Mesenteric fat pad (tissue), 1 donor: ENCODE results near the gene CADM4. TPM values are rescaled to one million over a fixed set of nuclear protein-coding genes. Genes with fewer than 3 reads are reported as not detected.
"Not testable (repeated sequence)": the region's sequence is repeated elsewhere in the genome, so short reads cannot be mapped to it uniquely, and the experiment has no call there.

ENCODE experiments used
- DNase-seq: peaks from one replicate; pipeline ENCODE4 v3.0.0-alpha.2; 2020; ENCODE audit warnings: low spot score
- total RNA-seq: library from RNA; stranded (reverse); fragmentation: NEBNext Ultra II Directional; extraction: Animal tissue kit (Norgen Biotek cat#: 25700); gene quantifications from one replicate; pipeline ENCODE4 v1.2.1, GENCODE V29; 2021
- donor health status: DM: yes; HTN: yes; CAD: no.

CADM4 gene
- total RNA-seq, 1 donor from 2014 or later = 1.4 TPM

DNA sequence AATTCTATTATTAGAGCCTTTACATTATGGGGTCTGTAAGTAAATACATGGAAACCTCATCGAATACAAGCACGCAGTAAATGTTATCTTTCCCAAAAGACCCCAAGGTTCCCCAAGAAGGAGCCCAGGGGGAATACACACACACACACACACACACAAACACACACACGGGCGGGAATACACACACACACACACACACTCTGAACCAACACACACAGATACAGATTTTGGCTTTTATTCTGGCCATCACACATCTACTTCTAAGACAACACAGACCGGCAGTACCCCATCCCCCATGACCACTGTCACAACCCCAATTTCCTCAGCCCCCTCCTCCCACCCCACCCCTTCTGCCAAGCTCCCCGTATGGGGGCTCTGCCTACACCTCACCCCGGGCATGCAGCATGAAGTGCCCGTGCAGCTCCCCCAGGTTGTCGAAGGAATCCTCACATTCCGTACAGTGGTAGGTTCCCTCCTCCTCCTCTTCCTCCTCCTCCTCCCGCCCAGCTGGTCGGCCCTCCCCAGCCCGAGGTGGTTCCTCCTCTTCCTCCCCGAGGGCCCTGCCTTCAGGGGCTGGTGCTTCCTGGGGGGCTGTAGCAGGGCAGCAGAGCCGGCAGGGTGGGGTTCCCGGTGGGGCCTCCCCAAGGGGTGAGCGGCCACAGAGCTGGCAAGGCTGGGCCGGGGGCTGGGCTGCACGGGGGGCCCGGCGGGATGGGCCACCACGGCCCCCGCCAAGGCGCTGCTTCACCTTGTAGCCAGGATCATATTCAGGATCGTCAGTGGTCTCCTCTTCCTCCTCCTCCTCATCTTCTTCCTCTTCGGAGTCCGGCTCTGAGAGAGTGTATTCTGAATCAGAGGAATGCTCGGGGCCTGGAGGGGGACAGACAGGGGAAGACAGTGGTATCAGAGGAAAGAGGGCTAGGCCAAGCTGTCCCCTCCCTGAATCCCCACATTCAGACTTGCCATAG, 32.1 kb downstream of the CADM4 start:
- no peak for DNase-seq

DNA sequence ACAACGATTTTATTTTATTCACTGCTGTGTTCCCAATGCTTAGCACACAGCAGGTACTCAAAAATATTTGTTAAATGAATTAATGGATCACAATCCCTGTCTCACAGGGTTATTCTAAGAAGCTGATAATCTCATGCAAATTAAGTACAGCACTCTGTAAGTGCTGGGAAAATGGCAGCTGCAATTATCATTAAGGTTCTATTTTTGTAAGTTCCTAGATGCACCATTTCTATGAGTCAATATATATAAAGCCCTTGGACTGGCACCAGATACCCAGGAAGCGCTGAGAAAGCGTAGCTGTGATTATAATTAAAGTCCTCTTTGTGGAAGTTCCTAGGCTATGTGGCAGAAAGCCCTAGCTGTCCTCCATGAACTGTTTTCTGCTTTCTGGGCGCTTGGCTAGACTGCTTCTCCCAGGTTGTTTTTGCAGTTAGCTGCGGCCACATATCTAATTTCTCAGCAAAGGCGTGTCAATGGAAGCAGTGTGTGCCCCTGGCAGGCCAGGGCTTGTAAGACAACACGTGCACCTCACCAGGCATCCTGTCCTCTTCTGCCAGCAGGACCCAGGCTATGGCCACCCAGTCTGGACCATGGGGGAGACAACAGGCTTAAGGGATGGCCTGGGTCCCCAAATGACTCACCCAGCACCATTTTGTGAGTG, 33.0 kb downstream of the CADM4 start:
- DNase-seq = no peak

GRCh38 chr19:43605875-43606568, 33.6 kb downstream of the CADM4 start:
- no peak for DNase-seq

DNA sequence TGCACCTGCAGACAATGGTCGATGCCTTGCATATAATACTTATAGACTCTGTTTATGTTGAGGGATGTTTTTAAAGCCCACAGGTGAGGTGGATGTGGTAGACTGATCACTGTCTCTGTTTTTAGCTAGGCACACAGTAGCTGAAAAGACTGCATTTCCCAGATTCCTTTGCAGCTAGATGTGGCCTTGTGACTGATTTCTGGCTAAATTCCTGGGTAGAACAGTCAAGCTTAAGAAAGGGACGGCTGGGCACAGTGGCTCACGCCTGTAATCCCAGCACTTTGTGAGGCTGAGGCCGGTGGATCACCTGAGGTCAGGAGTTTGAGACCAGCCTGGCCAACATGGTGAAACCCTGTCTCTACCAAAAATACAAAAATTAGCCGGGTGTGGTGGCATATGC, 39.3 kb downstream of the CADM4 start:
- not testable (repeated sequence) for DNase-seq

GRCh38 chr19:43599635-43600295, 39.9 kb downstream of the CADM4 start:
- no peak for DNase-seq

DNA sequence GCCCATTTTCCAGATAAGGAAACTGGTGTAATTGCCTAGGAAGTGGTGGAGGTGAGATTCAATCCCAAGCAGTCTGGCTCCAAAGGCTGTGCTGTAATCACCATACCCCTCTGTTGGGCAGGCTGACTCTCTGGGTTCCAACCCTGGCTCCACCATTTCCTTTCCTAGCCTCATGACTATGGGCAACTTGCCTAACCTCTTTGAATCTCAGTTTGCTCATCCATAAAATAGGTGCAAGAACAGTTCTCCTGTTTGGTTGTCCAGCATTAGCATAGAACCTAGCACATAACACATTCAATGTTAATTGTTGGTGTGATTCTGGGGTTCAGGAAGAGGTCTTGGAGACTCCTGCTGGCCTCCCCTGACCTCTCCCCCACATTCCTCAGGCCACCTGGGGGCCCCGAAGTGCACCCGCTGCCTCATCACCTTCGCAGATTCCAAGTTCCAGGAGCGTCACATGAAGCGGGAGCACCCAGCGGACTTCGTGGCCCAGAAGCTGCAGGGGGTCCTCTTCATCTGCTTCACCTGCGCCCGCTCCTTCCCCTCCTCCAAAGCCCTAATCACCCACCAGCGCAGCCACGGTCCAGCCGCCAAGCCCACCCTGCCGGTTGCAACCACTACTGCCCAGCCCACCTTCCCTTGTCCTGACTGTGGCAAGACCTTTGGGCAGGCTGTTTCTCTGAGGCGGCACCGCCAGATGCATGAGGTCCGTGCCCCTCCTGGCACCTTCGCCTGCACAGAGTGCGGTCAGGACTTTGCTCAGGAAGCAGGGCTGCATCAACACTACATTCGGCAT, 41.0 kb downstream of the CADM4 start:
- DNase-seq = no peak

- DNase-seq = no peak
These were observed 41.8 kb downstream of the CADM4 start for GRCh38 chr19:43597876-43598275.

- no peak for DNase-seq
These were observed 42.7 kb downstream of the CADM4 start for GRCh38 chr19:43596842-43597461.

GRCh38 chr19:43595999-43596841, 43.4 kb downstream of the CADM4 start, which contains the start of the genes IRGQ and ZNF576:
TSS of gene IRGQ (minus strand) at chr19:43596134. CDS start at chr19:43595338, 796 bp downstream.
TSS of gene ZNF576 (plus strand) at chr19:43596595. CDS start at chr19:43597109, 514 bp downstream.
- peak; percentile 100 for DNase-seq

GRCh38 chr19:43595605-43595998, 44.0 kb downstream of the CADM4 start:
- no peak for DNase-seq

DNA sequence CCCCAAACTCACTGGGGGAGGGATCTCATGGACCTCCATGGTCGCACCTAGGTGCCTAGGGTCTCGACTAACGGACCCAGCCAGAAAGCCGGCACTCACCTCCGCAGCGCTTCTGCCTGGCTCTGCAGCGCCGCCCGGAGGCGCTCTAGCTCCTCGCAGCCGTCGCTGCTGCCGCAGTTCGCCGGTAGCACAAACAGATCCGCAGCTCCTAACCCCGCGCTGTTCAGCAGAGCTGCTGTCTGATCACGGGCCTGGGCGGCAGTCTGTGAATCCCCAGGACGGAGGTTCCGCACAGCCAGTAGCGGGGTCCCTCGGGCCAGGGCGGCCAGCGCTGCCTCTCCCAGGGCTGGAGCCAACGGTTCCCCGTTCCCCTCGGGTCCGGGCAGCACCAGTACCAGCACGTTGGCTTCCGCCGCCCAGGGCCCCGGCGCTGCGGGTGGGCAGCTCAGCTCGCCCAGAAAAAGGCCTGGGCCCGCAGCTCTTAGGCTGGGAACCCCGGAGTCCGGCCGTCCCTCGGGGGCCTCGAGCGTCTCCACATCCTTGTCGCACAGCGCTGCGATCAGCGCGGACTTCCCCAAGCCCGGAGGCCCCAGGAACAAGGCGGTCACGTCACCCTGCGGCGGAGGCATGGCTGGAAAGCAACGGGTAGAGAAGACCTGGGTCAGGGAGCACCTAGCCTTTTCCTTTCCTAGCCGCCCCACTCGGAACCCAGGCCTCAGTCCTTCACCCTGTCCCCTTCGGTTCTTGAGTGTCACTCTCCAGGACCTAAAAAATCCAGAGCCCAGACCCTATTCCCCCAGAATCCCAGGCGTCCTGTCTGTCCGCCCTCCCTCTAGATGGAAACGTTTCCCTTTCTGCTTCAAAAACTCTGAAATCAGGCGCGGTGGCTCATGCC, 44.7 kb downstream of the CADM4 start:
- no peak for DNase-seq

GRCh38 chr19:43594081-43594697, 45.5 kb downstream of the CADM4 start:
- DNase-seq = no peak

GRCh38 chr19:43592800-43593350, 46.8 kb downstream of the CADM4 start:
- no peak for DNase-seq

DNA sequence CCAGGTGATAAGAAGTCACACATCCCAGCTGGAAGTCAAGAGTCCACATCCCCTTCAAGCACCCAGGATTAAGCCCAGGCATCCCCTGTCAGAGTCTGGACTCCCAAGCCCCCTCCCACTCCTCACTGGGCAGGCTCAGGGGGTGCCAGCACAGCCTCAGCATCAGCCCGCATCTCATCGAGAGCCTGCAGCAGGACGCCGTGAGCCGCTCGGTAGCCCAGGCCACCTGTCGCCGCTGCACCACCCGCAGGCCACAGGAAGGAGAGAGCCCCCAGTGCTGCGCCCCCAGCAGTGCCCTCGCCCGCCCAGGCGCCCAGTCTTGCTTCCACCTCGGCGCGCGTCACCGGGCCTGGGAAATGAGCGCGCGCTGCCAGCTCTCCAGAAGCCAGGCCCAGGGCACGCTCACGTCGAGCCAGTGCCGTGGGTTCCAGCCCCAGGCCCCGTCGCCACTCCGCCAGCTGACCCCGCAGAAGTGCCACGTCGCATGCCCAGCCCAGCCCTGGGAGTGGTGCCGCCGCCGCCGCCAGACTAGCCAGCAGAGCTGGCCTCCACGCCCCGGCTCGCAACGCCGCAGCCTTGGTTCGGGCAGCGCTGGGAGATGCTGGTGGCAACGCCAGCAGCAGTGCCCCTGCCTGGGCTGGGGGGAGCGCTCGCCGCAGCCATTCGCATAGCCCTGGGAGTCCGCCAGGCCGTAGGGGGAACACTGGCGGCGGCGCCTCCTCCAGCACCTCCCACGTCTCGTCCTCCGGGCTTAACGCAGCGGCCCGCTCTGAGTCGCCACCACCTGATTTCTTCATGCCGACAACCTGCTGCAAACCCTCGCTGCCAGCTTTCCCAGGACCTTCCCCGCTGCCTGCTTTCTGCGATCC, 47.5 kb downstream of the CADM4 start:
- DNase-seq = no peak

DNA sequence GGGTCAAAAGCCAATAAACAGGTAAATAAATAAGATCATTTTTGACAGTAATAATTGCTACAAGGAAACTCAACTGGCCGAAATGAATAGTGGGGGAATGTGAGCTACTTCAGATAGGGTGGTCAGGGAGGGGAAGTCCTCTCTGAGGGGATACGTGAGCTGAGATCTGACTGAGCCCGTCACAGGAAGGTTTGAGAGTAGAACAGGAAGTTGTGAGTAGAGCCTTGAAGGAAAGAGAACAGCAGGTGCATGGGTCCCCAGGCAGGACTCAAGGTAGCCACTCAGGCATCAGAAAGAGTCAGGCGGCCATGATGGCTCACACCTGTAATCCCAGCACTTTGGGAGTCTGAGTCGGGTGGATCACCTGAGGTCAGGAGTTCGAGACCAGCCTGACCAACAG, 50.0 kb downstream of the CADM4 start:
- no peak for DNase-seq

DNA sequence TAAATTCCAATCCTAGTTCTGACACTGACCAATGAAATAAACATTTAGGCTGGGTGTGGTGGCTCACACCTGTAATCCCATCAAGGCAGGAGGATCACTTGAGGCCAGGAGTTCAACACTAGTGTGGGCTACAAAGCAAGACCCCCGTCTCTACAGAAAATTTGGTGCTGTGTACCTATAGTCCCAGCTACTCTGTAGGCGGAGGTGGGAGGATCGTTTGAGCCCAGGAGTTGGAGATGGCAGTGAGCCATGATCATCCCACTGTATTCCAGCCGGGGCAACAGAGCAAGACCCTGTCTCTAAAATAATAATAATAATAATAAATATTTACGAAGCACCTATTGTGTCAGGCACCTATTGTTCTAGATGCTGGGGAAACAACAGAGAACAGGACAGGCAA, 50.4 kb downstream of the CADM4 start:
- no peak for DNase-seq
